ENCODE data around the gene DEPDC5. TPM values are rescaled to one million over a fixed set of nuclear protein-coding genes. Genes with fewer than 3 reads are reported as not detected.
A peak's percentile ranks its signal among the peaks of the same experiment; 100 is the strongest.

The DEPDC5 gene
- total RNA-seq, 2 experiments from 2014 or later, result 33.8 to 39.3 TPM

DNA sequence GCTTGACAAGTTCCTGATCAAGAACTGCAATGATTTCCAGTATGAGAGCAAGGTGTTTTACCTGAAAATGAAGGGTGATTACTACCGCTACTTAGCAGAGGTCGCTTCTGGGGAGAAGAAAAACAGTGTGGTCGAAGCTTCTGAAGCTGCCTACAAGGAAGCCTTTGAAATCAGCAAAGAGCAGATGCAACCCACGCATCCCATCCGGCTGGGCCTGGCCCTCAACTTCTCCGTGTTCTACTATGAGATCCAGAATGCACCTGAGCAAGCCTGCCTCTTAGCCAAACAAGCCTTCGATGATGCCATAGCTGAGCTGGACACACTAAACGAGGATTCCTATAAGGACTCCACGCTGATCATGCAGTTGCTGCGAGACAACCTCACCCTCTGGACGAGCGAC lies 202.5 kb downstream of the DEPDC5 start:
- Mint-ChIP-seq H3K4me3 (no peak overlapping the region), H3K27me3 (no peaks in the 10 kb centered on the region), H3K4me1 (peaks cover 51% of the 10 kb centered on the region), H3K36me3 (peaks cover 59% of the 10 kb centered on the region), H3K9me3 (no peaks in the 10 kb centered on the region), H3K27ac (peak overlapping the region; percentile 27)
- no peak for DNase-seq

Other genes with a start within 250 kb of the DEPDC5 start
- 10 to 100 TPM; 43.4 to 45.8 TPM for gene PISD, start 91.8 kb upstream of the DEPDC5 start, total RNA-seq
- gene PRR14L, start 3.9 kb upstream of the DEPDC5 start, total RNA-seq, result 10 to 100 TPM; 34.7 to 38.3 TPM
- 100 to 1,000 TPM; 173 to 177 TPM for gene YWHAH, start 190.5 kb downstream of the DEPDC5 start, total RNA-seq

Measured in activated naive CD8-positive, alpha-beta T cell treated with anti-CD3 and anti-CD28 coated beads for 36 hours (primary cell).